Body of pancreas (tissue), 4 donors: ENCODE measurements around the gene EPS15. TPM values are rescaled to one million over a fixed set of nuclear protein-coding genes. Genes with fewer than 3 reads are reported as not detected.

ENCODE experiments used
- ATAC-seq: fragments of 150-250 bp; one replicate; pipeline ENCODE4 v1.9.1; 2016
- DNase-seq, 4 donors: peaks; one replicate each; pipeline ENCODE4 v3.0.0-alpha.2; 2019
- H3K27ac ChIP-seq, 4 donors: fragments of 200-600 bp; sonication (generic); 1 replicate in 3 of 4; 2 replicates in 1 of 4; pipeline versions ENCODE4 v1.5.1 to v1.6.1; 2016 to 2019; ENCODE audit warnings: mild to moderate bottlenecking in 1 of 4, mixed read lengths in 1 of 4, moderate library complexity in 1 of 4
- H3K27me3 ChIP-seq, 2 donors: fragments of 200-600 bp; sonication (generic); one replicate each; pipeline ENCODE4 v1.6.0; 2016; ENCODE audit warnings: mild to moderate bottlenecking in 1 of 2
- H3K36me3 ChIP-seq, 2 donors: fragments of 200-600 bp; sonication (generic); replicated peaks in 1 of 2; 2 replicates each; pipeline ENCODE4 v1.5.1; 2016; ENCODE audit warnings: low read depth in 2 of 2; ENCODE audit not compliant: insufficient read depth in 1 of 2
- H3K4me1 ChIP-seq: fragments of 200-600 bp; sonication (generic); one replicate; pipeline ENCODE4 v1.6.0; 2016
- H3K4me3 ChIP-seq, 2 donors: fragments of 200-600 bp; sonication (generic); 1 replicate in 1 of 2; 2 replicates in 1 of 2; pipeline ENCODE4 v1.5.1; 2016 to 2019
- H3K9me3 ChIP-seq, 3 donors: fragments of 200-600 bp; sonication (generic); 1 replicate in 2 of 3; 2 replicates in 1 of 3; pipeline ENCODE4 v1.5.1; 2016
- CTCF ChIP-seq, 7 experiments: fragments of 450-650 bp in 4 of 7; fragments of 200-600 bp in 3 of 7; sonication (generic) in 3 of 7; IDR thresholded peaks; one replicate each; pipeline ENCODE4 v1.5.1; 2016 to 2019; ENCODE audit warnings: antibody characterized with exemption in 7 of 7
- POLR2A ChIP-seq, 3 donors: fragments of 450-650 bp; IDR thresholded peaks; one replicate each; pipeline ENCODE4 v1.6.1; 2016; ENCODE audit warnings: antibody characterized with exemption in 3 of 3, mild to moderate bottlenecking in 2 of 3
- WGBS, 2 donors: methylation state at CpG; one replicate each; pipeline ENCODE4 v1.1.5; 2017; 5-methylcytosine and 5-hydroxymethylcytosine counted together
- intact Hi-C: fragments of 100-400 bp; cut with DNase I; formaldehyde crosslinking; loops from one replicate; pipeline ENCODE4 v1.15.1; 2023
- total RNA-seq, 2 donors: library from RNA; depleted of rRNA; stranded (reverse); fragments of >200 nt; gene quantifications; one replicate each; pipeline ENCODE4 v1.1.0, GENCODE V29; 2016

The EPS15 gene
- total RNA-seq, 2 donors from 2014 or later = 37.4 to 46.8 TPM

- TF ChIP-seq POLR2A (IDR thresholded peaks at IDR 0.05) (no peak), CTCF (IDR thresholded peaks at IDR 0.05) (no peak)
- H3K36me3 ChIP-seq = no peaks in the 10 kb centered on the region
- no peaks in the 10 kb centered on the region for H3K9me3 ChIP-seq
- ATAC-seq = no peak
- H3K27ac ChIP-seq = no peak overlapping the region
- H3K27me3 ChIP-seq = no peaks in the 10 kb centered on the region
- peaks cover 24% of the 10 kb centered on the region for H3K4me1 ChIP-seq
- no peak overlapping the region for H3K4me3 ChIP-seq
- no peak for DNase-seq
- intact Hi-C loops = no loop called here
- WGBS, 2 donors = 89 to 92% methylated on average over 1 of the region's 1 CpG
These were observed 24.8 kb downstream of the EPS15 start for GRCh38 chr1:51494138-51494830.

GRCh38 chr1:51491166-51491981 is 27.7 kb downstream of the EPS15 start:
- Histone ChIP-seq H3K9me3 (no peaks in the 10 kb centered on the region), H3K27me3 (no peaks in the 10 kb centered on the region), H3K4me3 (no peak overlapping the region), H3K27ac (peak overlapping the region in 1 of 4 donors; percentile 20), H3K36me3 (no peaks in the 10 kb centered on the region), H3K4me1 (peaks cover 39% of the 10 kb centered on the region)
- WGBS, 2 donors = 60% methylated on average over 4 of the region's 4 CpGs
- TF ChIP-seq CTCF (IDR thresholded peaks at IDR 0.05) = no peak
- no peak for TF ChIP-seq POLR2A (IDR thresholded peaks at IDR 0.05)
- DNase-seq (no peak), ATAC-seq (no peak)
- intact Hi-C loops = no loop called here

- intact Hi-C loops = no loop called here
- Histone ChIP-seq H3K27me3 (no peaks in the 10 kb centered on the region), H3K36me3 (no peaks in the 10 kb centered on the region), H3K4me1 (peaks cover 36% of the 10 kb centered on the region), H3K27ac (no peak overlapping the region), H3K9me3 (no peaks in the 10 kb centered on the region), H3K4me3 (no peak overlapping the region)
- 84 to 87% methylated on average over 3 of the region's 3 CpGs for WGBS, 2 donors
- no peak for ATAC-seq
- TF ChIP-seq CTCF (IDR thresholded peaks at IDR 0.05) = no peak
- TF ChIP-seq POLR2A (IDR thresholded peaks at IDR 0.05) = no peak
- DNase-seq = no peak
These were observed 29.6 kb downstream of the EPS15 start for GRCh38 chr1:51489472-51489871.

GRCh38 chr1:51488372-51489050 is 30.6 kb downstream of the EPS15 start:
- no peaks in the 10 kb centered on the region for H3K36me3 ChIP-seq
- peaks cover 36% of the 10 kb centered on the region for H3K4me1 ChIP-seq
- no peak for ATAC-seq
- TF ChIP-seq POLR2A (IDR thresholded peaks at IDR 0.05) = no peak
- TF ChIP-seq CTCF (IDR thresholded peaks at IDR 0.05) = no peak
- no peak overlapping the region for H3K4me3 ChIP-seq
- 69 to 78% methylated on average over 4 of the region's 4 CpGs for WGBS, 2 donors
- no peak overlapping the region for H3K27ac ChIP-seq
- intact Hi-C loops = no loop called here
- no peaks in the 10 kb centered on the region for H3K9me3 ChIP-seq
- no peaks in the 10 kb centered on the region for H3K27me3 ChIP-seq
- DNase-seq = no peak
